GM18517 (cell line): Measurements from ENCODE around the gene MSANTD2.
A peak's percentile ranks its signal among the peaks of the same experiment; 100 is the strongest.

ENCODE experiments used
- ATAC-seq: cut with Tn5 transposase; IDR thresholded peaks from one replicate; pipeline ENCODE4 v1.9.1; 2021; ENCODE audit warnings: mild to moderate bottlenecking, moderate library complexity; ENCODE audit not compliant: unreplicated experiment

Gene MSANTD2

GRCh38 chr11:124756033-124756752 lies 44.0 kb downstream of the MSANTD2 start:
- ATAC-seq = no peak

- ATAC-seq = no peak
Measured at GRCh38 chr11:124754710-124755109, 45.5 kb downstream of the MSANTD2 start.

GRCh38 chr11:124754309-124754708 lies 45.9 kb downstream of the MSANTD2 start:
- no peak for ATAC-seq

- no peak for ATAC-seq
Measured at GRCh38 chr11:124753624-124754023, 46.6 kb downstream of the MSANTD2 start.

- ATAC-seq = no peak
Measured at GRCh38 chr11:124753205-124753604, 47.0 kb downstream of the MSANTD2 start.

- no peak for ATAC-seq
Measured at GRCh38 chr11:124752471-124753102, 47.6 kb downstream of the MSANTD2 start.

- no peak for ATAC-seq
Measured at GRCh38 chr11:124751741-124752470, 48.3 kb downstream of the MSANTD2 start, which contains the start of gene VSIG2. Gene VSIG2 (minus strand): TSS chr11:124752255. CDS start chr11:124752137, 118 bp downstream.

- ATAC-seq = no peak
Measured at GRCh38 chr11:124751391-124751740, 48.8 kb downstream of the MSANTD2 start.

GRCh38 chr11:124749912-124750311 lies 50.3 kb downstream of the MSANTD2 start:
- no peak for ATAC-seq

- no peak for ATAC-seq
Measured at GRCh38 chr11:124748481-124749343, 51.5 kb downstream of the MSANTD2 start.

- no peak for ATAC-seq
Measured at GRCh38 chr11:124748100-124748418, 52.1 kb downstream of the MSANTD2 start.

- no peak for ATAC-seq
Measured at GRCh38 chr11:124747406-124748099, 52.7 kb downstream of the MSANTD2 start.

- peak; percentile 91 for ATAC-seq
Measured at GRCh38 chr11:124746621-124747243, 53.5 kb downstream of the MSANTD2 start.

- peak; percentile 13 for ATAC-seq
Measured at GRCh38 chr11:124745835-124746620, 54.2 kb downstream of the MSANTD2 start.

- no peak for ATAC-seq
Measured at GRCh38 chr11:124745270-124745834, 54.9 kb downstream of the MSANTD2 start.

- ATAC-seq = no peak
Measured at GRCh38 chr11:124743050-124743449, 57.2 kb downstream of the MSANTD2 start.

GRCh38 chr11:124742555-124742954 lies 57.7 kb downstream of the MSANTD2 start:
- no peak for ATAC-seq

GRCh38 chr11:124740277-124740882 lies 59.8 kb downstream of the MSANTD2 start:
- ATAC-seq = peak; percentile 52
